SU-DHL-6 (cell line): ENCODE results near the gene BBX.

Experiments
- H2AFZ ChIP-seq: fragments of 200-600 bp; sonication (generic); 2 replicates; pipeline ENCODE4 v1.6.1; 2014; ENCODE audit warnings: low read depth, mild to moderate bottlenecking, moderate library complexity, mixed read lengths, antibody characterized with exemption, low read length; ENCODE audit not compliant: severe bottlenecking
- H3F3A ChIP-seq: fragments of 200-600 bp; shearing (Covaris generic); 2 replicates; pipeline ENCODE4 v1.6.0; 2016; ENCODE audit warnings: antibody characterized with exemption, mild to moderate bottlenecking; ENCODE audit not compliant: insufficient read depth
- H3K27ac ChIP-seq: fragments of 200-600 bp; sonication (generic); 2 replicates; pipeline ENCODE4 v1.5.1; 2016; ENCODE audit warnings: low read depth, mild to moderate bottlenecking, low read length, moderate library complexity, mixed read lengths
- H3K27me3 ChIP-seq: fragments of 200-600 bp; sonication (generic), shearing (Covaris generic); 2 replicates; pipeline ENCODE4 v1.6.0; 2014; ENCODE audit warnings: mild to moderate bottlenecking, low read length
- H3K36me3 ChIP-seq: fragments of 200-600 bp; sonication (generic); 2 replicates; pipeline ENCODE4 v1.6.1; 2014; ENCODE audit warnings: mild to moderate bottlenecking, low read length, mixed read lengths
- H3K4me2 ChIP-seq: fragments of 300-600, 200-600 bp; shearing (Covaris generic), sonication (generic); 2 replicates; pipeline ENCODE4 v1.6.0; 2014; ENCODE audit warnings: low read length, low read depth, mild to moderate bottlenecking; ENCODE audit not compliant: poor library complexity, severe bottlenecking
- H3K4me3 ChIP-seq: fragments of 200-600 bp; sonication (generic); 2 replicates; pipeline ENCODE4 v1.5.1; 2014; ENCODE audit warnings: antibody characterized with exemption, low read length, mild to moderate bottlenecking, mixed read lengths; ENCODE audit not compliant: insufficient read depth, poor library complexity, severe bottlenecking
- H3K79me2 ChIP-seq: fragments of 200-600 bp; sonication (generic); 2 replicates; pipeline ENCODE4 v1.6.1; 2014; ENCODE audit warnings: mild to moderate bottlenecking, low read length, moderate library complexity; ENCODE audit not compliant: insufficient read depth
- H3K9ac ChIP-seq: fragments of 200-600 bp; sonication (generic); 2 replicates; pipeline ENCODE4 v1.7.0; 2014; ENCODE audit warnings: mild to moderate bottlenecking, low read length
- H3K9me2 ChIP-seq: fragments of 200-600 bp; sonication (generic); replicated peaks from 2 replicates; pipeline ENCODE4 v1.6.1; 2014; ENCODE audit warnings: low read length; ENCODE audit not compliant: insufficient read depth
- H3K9me3 ChIP-seq: fragments of 200-600 bp; sonication (generic); 2 replicates; pipeline ENCODE4 v1.6.1; 2014; ENCODE audit warnings: low read length, mixed read lengths; ENCODE audit not compliant: insufficient read depth
- H4K20me1 ChIP-seq: fragments of 200-600 bp; sonication (generic); 2 replicates; pipeline ENCODE4 v1.6.1; 2014; ENCODE audit warnings: low read depth, mild to moderate bottlenecking, antibody characterized with exemption, low read length, moderate library complexity, mixed read lengths
- CTCF ChIP-seq: fragments of 200-600 bp; sonication (generic); IDR thresholded peaks from one replicate; pipeline ENCODE4 v1.5.1; 2017; ENCODE audit warnings: antibody characterized with exemption, mild to moderate bottlenecking, low read length, moderate library complexity; ENCODE audit not compliant: insufficient read depth, poor library complexity, severe bottlenecking
- EZH2phosphoT487 ChIP-seq: fragments of 200-600 bp; sonication (generic), shearing (Covaris generic); conservative IDR thresholded peaks from 2 replicates; pipeline ENCODE4 v1.6.1; 2018; ENCODE audit warnings: mild to moderate bottlenecking, antibody characterized with exemption, low read length, moderate library complexity, mixed read lengths

BBX gene

GRCh38 chr3:107654218-107654617 is 131.5 kb downstream of the BBX start:
- no peak overlapping the region for H2AFZ ChIP-seq
- no peak overlapping the region for H3K27ac ChIP-seq
- H3K4me3 ChIP-seq, result no peak overlapping the region
- no peaks in the 10 kb centered on the region for H3F3A ChIP-seq
- TF ChIP-seq EZH2phosphoT487, result no peak
- TF ChIP-seq CTCF, result no peak
- no peaks in the 10 kb centered on the region for H3K79me2 ChIP-seq
- H3K9ac ChIP-seq, result no peak overlapping the region
- H3K27me3 ChIP-seq, result no peaks in the 10 kb centered on the region
- H4K20me1 ChIP-seq, result no peaks in the 10 kb centered on the region
- H3K36me3 ChIP-seq, result no peaks in the 10 kb centered on the region
- no peak overlapping the region for H3K4me2 ChIP-seq
- no peaks in the 10 kb centered on the region for H3K9me3 ChIP-seq
- no peaks in the 10 kb centered on the region for H3K9me2 ChIP-seq

- no peak for TF ChIP-seq CTCF
- TF ChIP-seq EZH2phosphoT487, result no peak
- Histone ChIP-seq H2AFZ (no peak overlapping the region), H4K20me1 (no peaks in the 10 kb centered on the region), H3K9me2 (no peaks in the 10 kb centered on the region), H3K36me3 (no peaks in the 10 kb centered on the region), H3K9ac (no peak overlapping the region), H3K27ac (no peak overlapping the region), H3F3A (peaks cover 9% of the 10 kb centered on the region; the same call in 1 of the 2 replicates), H3K4me2 (no peak overlapping the region), H3K27me3 (no peaks in the 10 kb centered on the region), H3K4me3 (no peak overlapping the region), H3K79me2 (no peaks in the 10 kb centered on the region), H3K9me3 (no peaks in the 10 kb centered on the region)
Measured at GRCh38 chr3:107657971-107658370, 135.2 kb downstream of the BBX start.

GRCh38 chr3:107660306-107660976 is 137.7 kb downstream of the BBX start:
- no peaks in the 10 kb centered on the region for H3K27me3 ChIP-seq
- H4K20me1 ChIP-seq, result no peaks in the 10 kb centered on the region
- H3F3A ChIP-seq, result peaks cover 9% of the 10 kb centered on the region; the same call in 1 of the 2 replicates
- no peak overlapping the region for H3K27ac ChIP-seq
- no peak overlapping the region for H3K4me2 ChIP-seq
- TF ChIP-seq EZH2phosphoT487 (no peak), CTCF (peak; percentile 63)
- H3K4me3 ChIP-seq, result no peak overlapping the region
- H3K9me2 ChIP-seq, result no peaks in the 10 kb centered on the region
- H3K9me3 ChIP-seq, result no peaks in the 10 kb centered on the region
- H3K79me2 ChIP-seq, result no peaks in the 10 kb centered on the region
- no peak overlapping the region for H2AFZ ChIP-seq
- H3K36me3 ChIP-seq, result no peaks in the 10 kb centered on the region
- no peak overlapping the region for H3K9ac ChIP-seq
